ENCODE results near the gene PCNX2.
"Not testable (repeated sequence)": the region's sequence is repeated elsewhere in the genome, so short reads cannot be mapped to it uniquely, and the experiment has no call there.

The PCNX2 gene

DNA sequence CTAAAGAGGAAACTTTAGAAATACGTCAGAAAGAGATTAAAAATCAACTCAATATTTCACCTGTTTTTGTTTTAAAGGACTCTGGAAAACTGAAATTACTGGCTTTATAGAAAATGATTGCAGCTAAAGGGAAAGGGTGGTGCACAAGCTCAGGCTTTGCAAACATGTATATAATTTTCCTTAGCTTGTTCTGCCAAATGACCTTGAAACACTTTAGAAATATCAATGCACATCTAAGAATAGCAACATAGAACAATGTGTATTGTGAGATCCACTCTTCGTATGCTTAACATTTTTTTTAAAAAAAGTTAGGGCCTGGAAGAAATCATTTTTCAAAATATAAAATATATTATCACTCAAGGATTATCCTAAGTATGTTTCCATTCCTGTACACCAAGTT, 201.3 kb downstream of the PCNX2 start:
- DNase-seq, result no peak

DNA sequence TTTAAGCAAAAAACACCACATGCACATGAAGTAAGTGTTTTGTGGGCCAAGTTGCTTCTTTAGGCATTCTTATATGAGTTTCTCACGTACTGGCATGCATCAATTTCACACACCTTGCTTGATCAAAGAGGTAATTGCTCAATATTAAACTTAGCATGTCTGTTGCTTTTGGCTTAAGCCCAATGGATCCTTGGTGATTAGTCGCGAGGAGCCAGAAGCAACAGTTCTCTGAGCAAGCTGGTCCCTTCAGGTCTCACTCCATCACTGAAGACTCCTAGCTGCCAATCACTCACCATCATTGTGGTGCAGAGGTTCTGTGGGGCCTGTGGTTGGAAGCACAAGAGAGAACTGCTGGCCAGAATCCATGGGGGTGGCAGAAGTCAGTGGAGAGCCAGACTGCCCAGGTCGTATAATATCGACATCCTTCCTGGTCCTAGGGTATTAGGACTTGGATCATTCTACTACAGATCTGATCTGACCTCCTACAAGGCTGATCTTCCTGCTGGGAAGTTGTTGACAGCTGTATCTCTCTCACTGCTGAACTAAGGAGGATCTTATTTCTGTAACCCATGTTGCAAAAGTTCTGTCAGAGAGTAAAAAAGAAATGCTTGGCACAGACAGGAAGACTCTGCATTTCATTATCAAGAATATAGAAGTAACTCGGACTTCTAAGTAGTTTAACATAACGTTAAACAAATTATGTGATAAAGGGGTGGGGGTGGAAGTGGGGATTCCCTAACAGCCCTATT, 204.6 kb downstream of the PCNX2 start:
- no peak for DNase-seq

DNA sequence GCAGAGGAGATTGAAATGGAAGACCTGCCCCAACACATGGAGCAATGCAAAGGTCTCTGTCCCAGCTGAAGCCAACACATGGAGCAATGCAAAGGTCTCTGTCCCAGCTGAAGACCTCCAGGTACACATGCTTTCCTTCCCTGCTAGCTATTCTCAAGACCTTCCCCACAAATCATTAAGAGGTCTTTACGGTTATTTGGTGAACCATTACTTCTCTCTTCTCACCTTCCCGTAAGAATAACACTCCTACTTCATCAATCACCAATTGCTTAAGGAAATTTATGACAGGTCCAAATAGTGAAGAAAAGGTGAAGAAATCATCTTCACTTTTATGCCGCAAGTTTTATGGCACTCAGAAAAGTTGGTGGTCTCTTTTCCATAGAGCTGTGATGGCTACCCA, 206.3 kb downstream of the PCNX2 start:
- DNase-seq, result no peak

GRCh38 chr1:233088613-233089012, 206.9 kb downstream of the PCNX2 start:
- no peak for DNase-seq

DNA sequence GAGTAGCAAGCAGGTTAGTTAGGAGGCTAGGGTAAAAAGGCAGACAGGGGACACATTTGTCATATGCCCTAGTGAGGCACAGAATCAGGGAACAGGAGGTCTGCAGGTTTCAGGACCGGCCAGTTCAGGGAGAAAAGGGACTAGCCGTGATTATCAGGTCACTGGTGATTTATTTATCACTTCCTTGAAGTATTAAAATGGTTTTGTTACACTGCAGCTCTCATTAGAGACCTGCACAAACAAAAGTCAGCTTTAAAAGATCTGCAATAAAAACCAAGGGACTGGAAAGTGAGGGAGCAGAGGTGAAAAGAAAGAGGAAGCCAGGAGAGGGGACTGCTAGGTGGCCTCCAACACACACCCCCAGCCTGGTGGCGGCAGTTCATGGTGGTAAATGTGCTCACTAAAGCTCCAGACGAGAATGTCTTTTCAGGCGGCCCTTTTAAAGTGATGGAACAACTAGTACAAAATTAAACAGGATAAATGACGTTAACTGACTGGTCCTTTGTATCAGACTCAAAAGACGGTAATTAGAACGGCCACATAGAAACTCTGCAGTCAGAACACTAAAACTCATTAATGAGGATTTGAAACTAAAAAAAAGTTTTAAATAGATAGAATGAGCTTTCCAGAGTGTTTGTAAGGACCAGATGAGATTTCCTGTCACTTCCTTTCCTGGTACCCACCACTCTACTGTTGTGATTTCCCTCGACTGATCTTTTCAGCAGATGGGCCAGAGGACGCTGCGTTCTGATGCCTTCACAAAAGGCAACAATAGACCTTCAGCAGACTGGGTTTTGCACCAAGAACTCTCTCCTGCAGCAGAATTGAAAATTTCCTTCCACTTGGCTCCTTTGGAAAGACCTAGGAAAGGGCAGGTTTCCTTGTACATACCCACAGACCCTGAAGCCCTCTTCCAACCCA, 208.3 kb downstream of the PCNX2 start:
- no peak for DNase-seq

- DNase-seq, result no peak
These were observed 210.0 kb downstream of the PCNX2 start for GRCh38 chr1:233085566-233085965.

DNA sequence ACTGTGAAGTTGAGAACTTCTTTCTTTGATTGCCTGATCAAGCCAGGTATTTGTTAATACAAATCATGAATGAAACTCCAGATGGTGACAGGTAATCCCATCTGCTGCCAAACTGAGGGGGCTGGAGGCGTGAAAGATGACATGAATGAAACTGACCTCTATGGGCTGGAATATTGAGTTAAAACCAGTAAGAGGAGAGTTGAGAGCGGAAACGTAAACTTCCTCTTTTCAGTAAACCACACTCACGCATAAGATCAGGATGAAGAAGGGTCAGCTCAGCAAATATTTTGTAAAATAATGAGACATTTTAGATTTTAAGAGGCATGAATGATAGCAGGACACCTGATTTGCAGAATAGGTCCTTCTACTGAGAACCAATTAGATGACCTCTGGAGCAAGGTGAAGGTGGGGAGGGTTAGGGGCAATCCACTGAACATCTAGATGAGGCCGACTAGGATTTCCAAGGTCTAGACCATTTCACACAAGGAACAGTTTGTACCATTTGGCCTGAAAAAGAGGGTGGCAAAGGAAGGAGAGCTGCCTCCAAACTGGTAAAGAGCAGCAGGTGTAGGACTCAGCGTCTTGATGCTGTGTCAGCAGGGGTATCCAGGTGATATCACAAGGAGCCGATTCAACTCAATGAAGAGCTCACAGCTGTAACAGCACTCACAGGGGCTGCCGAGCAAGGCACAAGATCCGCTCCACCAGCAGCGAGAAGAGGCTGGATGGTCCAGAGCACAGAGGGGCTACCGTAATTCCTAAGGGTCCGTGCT, 212.6 kb downstream of the PCNX2 start:
- DNase-seq, result no peak

DNA sequence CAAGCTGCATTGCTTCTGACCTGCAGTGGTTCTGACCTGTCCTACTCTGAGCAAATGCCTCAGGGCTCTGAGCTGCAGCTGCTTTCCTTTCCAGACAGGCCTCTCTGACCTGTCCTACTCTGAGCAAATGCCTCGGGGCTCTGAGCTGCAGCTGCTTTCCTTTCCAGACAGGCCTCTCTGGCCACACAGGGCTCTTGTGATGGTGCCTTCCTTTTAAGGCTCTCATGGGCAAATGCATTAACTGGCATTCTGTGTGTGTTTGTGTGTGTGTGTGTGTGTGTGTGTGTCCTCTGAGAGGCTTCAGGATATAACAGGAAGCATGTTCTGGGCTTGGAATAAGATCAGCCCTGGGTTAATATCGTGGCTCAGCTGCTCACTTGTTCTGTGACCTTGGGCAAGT, 213.8 kb downstream of the PCNX2 start:
- DNase-seq, result no peak

GRCh38 chr1:233080827-233081226, 214.7 kb downstream of the PCNX2 start:
- not testable (repeated sequence) for DNase-seq

- DNase-seq, result no peak
These were observed 215.2 kb downstream of the PCNX2 start for GRCh38 chr1:233080286-233080685.

GRCh38 chr1:233079574-233079973, 216.0 kb downstream of the PCNX2 start:
- DNase-seq, result no peak

DNA sequence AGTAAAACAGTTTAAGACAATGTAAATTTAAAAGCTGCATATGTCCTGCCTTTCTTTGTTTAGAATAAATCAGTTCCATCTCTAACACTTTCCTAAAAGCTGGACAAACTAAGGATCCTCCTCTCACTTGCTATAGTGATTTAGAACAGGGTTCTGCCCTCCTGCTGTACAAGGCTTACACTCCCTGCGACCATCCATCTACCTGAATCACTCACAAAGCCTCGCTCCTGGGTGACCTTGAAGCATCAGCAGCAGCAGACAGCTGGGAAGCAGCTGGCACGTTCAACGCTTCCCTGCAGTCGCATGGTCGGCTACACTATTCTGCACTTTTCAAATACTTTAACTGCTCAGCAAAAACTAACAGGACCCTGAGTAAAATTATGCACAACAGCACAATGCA, 217.1 kb downstream of the PCNX2 start:
- no peak for DNase-seq

DNA sequence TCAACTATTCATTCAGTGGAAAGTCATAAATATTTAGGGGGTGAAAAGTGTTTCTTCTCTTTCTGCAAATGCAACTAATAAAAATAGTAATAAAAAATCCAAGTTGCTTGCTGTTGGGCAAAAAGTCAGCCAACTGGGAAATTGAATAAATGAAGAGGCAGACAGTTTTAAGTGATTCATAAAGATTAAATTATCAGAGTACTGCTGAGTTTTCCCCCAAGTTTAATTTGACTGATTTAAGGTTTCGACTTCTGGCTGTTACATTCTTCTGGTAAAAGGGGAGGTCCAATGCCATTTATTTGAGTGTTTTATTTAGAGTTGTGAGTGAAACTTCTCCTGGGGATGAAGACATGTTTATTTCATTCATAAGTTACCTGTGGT, 219.6 kb downstream of the PCNX2 start:
- no peak for DNase-seq

DNA sequence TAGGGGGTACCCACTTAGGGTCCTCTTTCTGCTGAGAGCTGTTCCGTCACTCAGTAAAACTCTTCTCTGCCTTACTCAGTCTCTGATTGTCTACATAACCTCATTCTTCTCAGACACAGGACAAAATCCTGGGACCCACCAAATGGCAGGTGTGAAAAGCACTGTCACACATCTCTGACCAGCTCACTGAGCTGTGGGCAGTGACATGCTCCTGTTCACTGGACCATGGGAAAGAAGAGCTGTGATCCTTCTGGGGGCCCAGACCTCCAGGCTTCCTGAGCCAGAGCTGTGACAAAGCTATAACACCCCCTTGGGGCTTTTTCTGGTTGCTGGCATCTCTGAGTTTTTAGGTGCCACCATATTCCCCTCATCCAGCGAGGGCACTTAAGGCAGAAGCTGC, 229.4 kb downstream of the PCNX2 start:
- no peak for DNase-seq

- no peak for DNase-seq
These were observed 229.8 kb downstream of the PCNX2 start for GRCh38 chr1:233065685-233066084.

DNA sequence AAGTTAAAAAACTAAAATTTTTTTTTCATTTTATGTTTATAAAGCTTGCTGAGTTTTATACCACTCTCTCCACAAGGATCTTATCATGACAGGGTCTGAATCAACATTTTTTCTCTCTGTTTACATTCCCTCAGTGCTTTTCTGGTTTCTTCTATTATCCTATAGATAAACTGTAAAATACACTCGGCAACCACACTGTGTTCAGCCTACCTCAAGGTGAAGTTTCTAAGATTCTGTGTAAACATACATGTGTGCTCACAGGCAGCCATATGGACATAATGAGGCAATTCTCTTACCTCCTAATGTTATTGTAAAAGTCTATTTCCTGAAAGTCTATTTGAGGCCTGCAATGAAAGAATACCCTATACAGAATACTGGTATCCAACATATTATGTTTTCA, 230.5 kb downstream of the PCNX2 start:
- no peak for DNase-seq

GRCh38 chr1:233063462-233063861, 232.1 kb downstream of the PCNX2 start:
- no peak for DNase-seq

DNA sequence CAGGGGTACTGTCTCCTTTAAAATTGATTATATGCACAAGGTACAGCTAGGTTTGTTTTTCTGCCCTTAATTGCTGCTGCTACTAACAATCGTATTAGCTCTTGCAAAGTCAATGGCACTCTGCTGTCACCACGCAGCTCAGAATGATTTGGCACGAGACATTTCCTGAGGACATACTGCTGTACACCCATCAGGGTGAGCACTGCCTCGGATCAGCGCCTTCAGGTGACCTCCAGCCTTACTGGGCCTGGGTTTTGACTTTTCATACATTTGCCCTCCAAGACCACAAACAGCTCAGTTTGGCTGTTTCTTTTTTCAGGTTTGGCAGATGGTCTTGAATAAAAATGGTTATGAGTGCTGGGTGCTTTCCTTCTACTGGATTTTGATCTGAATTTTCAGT, 234.3 kb downstream of the PCNX2 start:
- no peak for DNase-seq

GRCh38 chr1:233060461-233060994, 235.0 kb downstream of the PCNX2 start:
- DNase-seq, result no peak

DNA sequence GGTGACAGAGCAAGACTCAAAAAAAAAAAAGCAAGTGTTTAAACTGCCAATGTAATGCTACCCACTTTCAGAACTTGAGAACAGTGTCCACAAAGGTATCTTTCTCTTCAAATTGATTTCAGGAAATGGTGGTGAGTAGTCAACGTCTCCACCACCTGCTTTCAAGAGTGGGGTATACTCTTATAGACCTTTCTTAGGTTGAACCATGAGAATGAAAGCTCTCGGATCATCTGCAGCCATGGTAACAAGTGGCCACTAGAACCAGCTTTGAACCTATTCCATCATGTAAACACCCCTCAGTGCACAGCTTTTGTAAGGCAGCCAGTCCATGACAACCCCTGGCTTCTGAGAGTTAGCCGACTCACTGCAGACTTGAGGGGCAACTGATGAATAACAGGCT, 237.7 kb downstream of the PCNX2 start:
- no peak for DNase-seq

DNA sequence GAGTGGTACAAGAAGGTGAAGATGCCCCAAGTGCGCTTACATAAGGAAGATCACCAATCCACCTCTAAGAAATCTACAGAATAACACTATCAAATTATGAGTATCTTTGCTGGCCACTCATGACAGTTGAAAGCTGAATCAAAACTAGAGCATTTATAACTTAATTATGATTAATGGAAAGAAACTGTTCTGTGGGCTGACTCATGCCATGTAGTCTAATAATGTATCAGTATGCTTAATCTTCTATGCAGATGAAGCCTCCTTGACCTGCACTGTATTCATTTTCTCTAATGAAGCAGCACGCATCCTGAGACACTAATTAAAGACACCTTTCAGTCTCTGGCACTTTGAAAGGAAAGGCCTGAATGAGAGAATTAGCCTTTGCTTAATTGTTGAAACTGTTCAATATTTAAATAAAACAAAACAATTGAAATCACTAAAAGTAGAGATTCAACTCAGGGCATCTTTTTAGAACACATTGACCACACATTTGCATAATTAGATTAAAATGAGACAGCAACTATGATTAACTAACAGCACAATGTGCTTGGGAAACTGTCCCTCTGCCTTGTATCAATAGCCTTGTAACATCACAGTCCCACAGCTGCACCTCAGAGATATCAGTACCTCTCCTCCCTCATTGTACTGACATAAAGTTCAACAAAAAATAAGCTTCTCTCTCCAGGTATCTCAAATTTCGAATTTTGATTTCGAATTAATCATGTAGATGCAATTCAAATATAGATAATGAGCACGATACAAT, 239.5 kb downstream of the PCNX2 start:
- DNase-seq, result no peak

GRCh38 chr1:233045588-233045987, 249.9 kb downstream of the PCNX2 start:
- no peak for DNase-seq

Data from activated CD4-positive, alpha-beta T cell treated with anti-CD3 and anti-CD28 coated beads, Interleukin-2, amount 50 U/mL, for 4 hours (primary cell).